ENCODE measurements around the gene ZNF726.

GRCh38 chr19:23901360-23901759 lies 13.3 kb upstream of the ZNF726 start:
- TF ChIP-seq EZH2phosphoT487 (IDR thresholded peaks at IDR 0.05; ENCODE audit: insufficient read depth, low read depth) (no peak), EZH2 (IDR thresholded peaks at IDR 0.05; ENCODE audit: insufficient read depth, poor library complexity, severe bottlenecking) (no peak)
